Neural cell (in vitro differentiated cells): ENCODE data around the gene KLHL28. TPM values are rescaled to one million over a fixed set of nuclear protein-coding genes. Genes with fewer than 3 reads are reported as not detected.

Experiments used
- H2AFZ ChIP-seq: fragments of 200-600, 300-800 bp; sonication (generic), shearing (Covaris generic); 2 replicates; pipeline ENCODE4 v1.6.0; 2014; ENCODE audit warnings: low read depth, mild to moderate bottlenecking, antibody characterized with exemption, low read length, moderate library complexity
- H3F3A ChIP-seq: fragments of 200-600 bp; shearing (Covaris generic); 2 replicates; pipeline ENCODE4 v1.6.1; 2016; ENCODE audit warnings: mild to moderate bottlenecking, moderate library complexity, mixed read lengths, antibody characterized with exemption, low read length; ENCODE audit not compliant: insufficient read depth, poor library complexity, severe bottlenecking
- H3K27ac ChIP-seq: fragments of 200-600, 300-800 bp; sonication (generic), shearing (Covaris generic); 2 replicates; pipeline ENCODE4 v1.5.1; 2014; ENCODE audit warnings: mild to moderate bottlenecking, low read length, moderate library complexity
- H3K27me3 ChIP-seq: fragments of 300-800, 200-600 bp; sonication (generic), shearing (Covaris generic); 2 replicates; pipeline ENCODE4 v1.6.0; 2014; ENCODE audit warnings: mild to moderate bottlenecking, low read depth, low read length, moderate library complexity; ENCODE audit not compliant: insufficient read depth
- H3K36me3 ChIP-seq: fragments of 300-800, 200-600 bp; sonication (generic), shearing (Covaris generic); 2 replicates; pipeline ENCODE4 v1.5.1; 2014; ENCODE audit warnings: mild to moderate bottlenecking, antibody characterized with exemption, low read length, moderate library complexity; ENCODE audit not compliant: insufficient read depth
- H3K4me2 ChIP-seq: fragments of 300-800, 200-600 bp; sonication (generic), shearing (Covaris generic); 2 replicates; pipeline ENCODE4 v1.6.0; 2014; ENCODE audit warnings: mild to moderate bottlenecking, low read length
- H3K4me3 ChIP-seq: fragments of 300-800, 200-600 bp; sonication (generic), shearing (Covaris generic); 2 replicates; pipeline ENCODE4 v1.5.1; 2014; ENCODE audit warnings: mild to moderate bottlenecking, low read length, moderate library complexity
- H3K79me2 ChIP-seq: fragments of 200-600 bp; shearing (Covaris generic); replicated peaks from 2 replicates; pipeline ENCODE4 v1.6.0; 2014; ENCODE audit warnings: mild to moderate bottlenecking, low read length, moderate library complexity; ENCODE audit not compliant: insufficient read depth
- H3K9ac ChIP-seq: fragments of 300-800, 200-600 bp; sonication (generic), shearing (Covaris generic); 2 replicates; pipeline ENCODE4 v1.6.1; 2016; ENCODE audit warnings: mild to moderate bottlenecking, low read length, mixed read lengths
- H3K9me2 ChIP-seq: fragments of 200-600 bp; shearing (Covaris generic); 2 replicates; pipeline ENCODE4 v1.6.1; 2016; ENCODE audit warnings: mild to moderate bottlenecking, low read length, mixed read lengths; ENCODE audit not compliant: insufficient read depth
- H3K9me3 ChIP-seq: fragments of 200-600, 300-800 bp; sonication (generic), shearing (Covaris generic); 2 replicates; pipeline ENCODE4 v1.6.1; 2016; ENCODE audit warnings: mild to moderate bottlenecking, mixed run types, low read length, moderate library complexity, mixed read lengths
- H4K20me1 ChIP-seq: fragments of 200-600 bp; shearing (Covaris generic); 2 replicates; pipeline ENCODE4 v1.6.1; 2016; ENCODE audit warnings: mild to moderate bottlenecking, mixed run types; ENCODE audit not compliant: insufficient read depth
- EP300 ChIP-seq: fragments of 450-650 bp; conservative IDR thresholded peaks from 2 replicates; pipeline ENCODE4 v1.6.1; 2014; ENCODE audit warnings: antibody characterized with exemption, mild to moderate bottlenecking, moderate library complexity; ENCODE audit not compliant: poor library complexity, severe bottlenecking
- EZH2 ChIP-seq: fragments of 200-600, 300-800 bp; shearing (Covaris generic), sonication (generic); IDR thresholded peaks from 2 replicates; pipeline ENCODE4 v1.6.1; 2014; ENCODE audit warnings: antibody characterized with exemption, low read length, borderline replicate concordance, mild to moderate bottlenecking; ENCODE audit not compliant: insufficient read depth, poor library complexity, severe bottlenecking
- MXI1 ChIP-seq: fragments of 450-650 bp; conservative IDR thresholded peaks from 2 replicates; pipeline ENCODE4 v1.6.1; 2014; ENCODE audit warnings: antibody characterized with exemption, mild to moderate bottlenecking; ENCODE audit not compliant: poor library complexity, severe bottlenecking
- POLR2AphosphoS5 ChIP-seq: IDR thresholded peaks from 2 replicates; pipeline ENCODE4 v1.6.1; 2012
- RAD21 ChIP-seq: fragments of 450-650 bp; conservative IDR thresholded peaks from 2 replicates; pipeline ENCODE4 v1.6.1; 2014; ENCODE audit warnings: antibody characterized with exemption, mild to moderate bottlenecking, moderate library complexity
- REST ChIP-seq: IDR thresholded peaks from 2 replicates; pipeline ENCODE4 v1.6.1; 2012; ENCODE audit warnings: borderline replicate concordance
- SMC3 ChIP-seq: fragments of 450-650 bp; conservative IDR thresholded peaks from 2 replicates; pipeline ENCODE4 v1.6.1; 2014; ENCODE audit warnings: antibody characterized with exemption, mild to moderate bottlenecking, moderate library complexity; ENCODE audit not compliant: poor library complexity
- TAF1 ChIP-seq: IDR thresholded peaks from 2 replicates; pipeline ENCODE4 v1.6.1; 2012; ENCODE audit warnings: low read depth
- polyA plus RNA-seq: library from polyadenylated mRNA; depleted of rRNA; stranded (reverse); fragments of >200 nt; gene quantifications from 2 replicates; pipeline ENCODE4 v1.2.3, GENCODE V29; 2014
- TF ChIP-seq, protein P1 (sequence below): fragments of 450-650 bp; IDR thresholded peaks from 2 replicates; pipeline ENCODE4 v1.5.1; 2014; ENCODE audit warnings: antibody characterized with exemption, mild to moderate bottlenecking, moderate library complexity; ENCODE audit not compliant: poor library complexity, severe bottlenecking

The KLHL28 gene
- polyA plus RNA-seq, 1 donor from 2014 or later, result 17.4 TPM

- Histone ChIP-seq H3K4me3 (no peak overlapping the region), H2AFZ (no peak overlapping the region), H3K27ac (no peak overlapping the region), H4K20me1 (no peaks in the 10 kb centered on the region), H3K79me2 (peaks cover 58% of the 10 kb centered on the region), H3K9me2 (no peaks in the 10 kb centered on the region), H3K9ac (no peak overlapping the region), H3K4me2 (no peak overlapping the region), H3F3A (no peaks in the 10 kb centered on the region), H3K27me3 (no peaks in the 10 kb centered on the region), H3K9me3 (no peaks in the 10 kb centered on the region), H3K36me3 (no peaks in the 10 kb centered on the region)
- TF ChIP-seq SMC3 (no peak), EZH2 (no peak), EP300 (no peak), RAD21 (no peak), POLR2AphosphoS5 (no peak), TAF1 (no peak), MXI1 (no peak), REST (no peak)
- TF ChIP-seq, protein P1, sequence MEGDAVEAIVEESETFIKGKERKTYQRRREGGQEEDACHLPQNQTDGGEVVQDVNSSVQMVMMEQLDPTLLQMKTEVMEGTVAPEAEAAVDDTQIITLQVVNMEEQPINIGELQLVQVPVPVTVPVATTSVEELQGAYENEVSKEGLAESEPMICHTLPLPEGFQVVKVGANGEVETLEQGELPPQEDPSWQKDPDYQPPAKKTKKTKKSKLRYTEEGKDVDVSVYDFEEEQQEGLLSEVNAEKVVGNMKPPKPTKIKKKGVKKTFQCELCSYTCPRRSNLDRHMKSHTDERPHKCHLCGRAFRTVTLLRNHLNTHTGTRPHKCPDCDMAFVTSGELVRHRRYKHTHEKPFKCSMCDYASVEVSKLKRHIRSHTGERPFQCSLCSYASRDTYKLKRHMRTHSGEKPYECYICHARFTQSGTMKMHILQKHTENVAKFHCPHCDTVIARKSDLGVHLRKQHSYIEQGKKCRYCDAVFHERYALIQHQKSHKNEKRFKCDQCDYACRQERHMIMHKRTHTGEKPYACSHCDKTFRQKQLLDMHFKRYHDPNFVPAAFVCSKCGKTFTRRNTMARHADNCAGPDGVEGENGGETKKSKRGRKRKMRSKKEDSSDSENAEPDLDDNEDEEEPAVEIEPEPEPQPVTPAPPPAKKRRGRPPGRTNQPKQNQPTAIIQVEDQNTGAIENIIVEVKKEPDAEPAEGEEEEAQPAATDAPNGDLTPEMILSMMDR, result no peak
Measured at GRCh38 chr14:44979273-44979672, 17.5 kb upstream of the KLHL28 start.

DNA sequence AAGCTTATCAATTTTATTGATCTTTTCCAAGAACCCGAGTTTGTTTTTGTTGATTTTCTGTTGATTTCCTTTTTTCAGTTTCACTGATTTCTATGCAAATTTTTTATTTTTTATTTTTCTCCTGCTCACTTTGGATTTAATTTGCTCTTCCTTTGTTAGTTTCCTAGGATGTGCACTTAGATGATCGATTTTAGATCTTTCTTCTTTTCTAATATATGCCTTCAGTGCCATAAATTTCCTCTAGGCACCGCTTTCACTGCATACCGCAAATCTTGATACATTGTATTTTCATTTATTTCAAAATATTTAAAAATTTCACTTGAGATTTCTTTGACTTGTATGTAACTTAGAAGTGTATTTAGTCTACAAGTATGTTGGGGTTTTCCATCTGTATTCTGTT lies 9.7 kb upstream of the KLHL28 start:
- Histone ChIP-seq H4K20me1 (peaks cover 3% of the 10 kb centered on the region), H3K9me3 (no peaks in the 10 kb centered on the region), H3K4me3 (no peak overlapping the region), H3K27me3 (no peaks in the 10 kb centered on the region), H3K36me3 (no peaks in the 10 kb centered on the region), H3F3A (no peaks in the 10 kb centered on the region), H3K9ac (no peak overlapping the region), H3K79me2 (peaks cover 96% of the 10 kb centered on the region), H2AFZ (no peak overlapping the region), H3K4me2 (no peak overlapping the region), H3K27ac (no peak overlapping the region), H3K9me2 (no peaks in the 10 kb centered on the region)
- TF ChIP-seq RAD21 (no peak), POLR2AphosphoS5 (no peak), TAF1 (no peak), MXI1 (no peak), EP300 (no peak), EZH2 (no peak)
- TF ChIP-seq, protein P1, result no peak
